ENCODE results near the gene ADCY4.

The ADCY4 gene

GRCh38 chr14:24310265-24310645 is 24.6 kb downstream of the ADCY4 start:
- WGBS, 2 experiments, result 93 to 95% methylated on average over 5 of the region's 5 CpGs
- Histone ChIP-seq H3K27me3 (ENCODE audit: control insufficient read depth, insufficient read depth, low read length, poor library complexity, severe bottlenecking) (no peaks in the 10 kb centered on the region), H3K4me3 (ENCODE audit: insufficient read depth, low read depth, low read length) (no peak overlapping the region), H3K27ac (ENCODE audit: insufficient read depth, low read depth, low read length, poor library complexity, severe bottlenecking) (no peak overlapping the region), H3K9me3 (ENCODE audit: control insufficient read depth, low read length) (no peaks in the 10 kb centered on the region), H3K4me1 (ENCODE audit: control insufficient read depth, insufficient read depth, low read length) (no peaks in the 10 kb centered on the region), H3K36me3 (ENCODE audit: control insufficient read depth, insufficient read depth, low read length) (peaks cover 12% of the 10 kb centered on the region)

DNA sequence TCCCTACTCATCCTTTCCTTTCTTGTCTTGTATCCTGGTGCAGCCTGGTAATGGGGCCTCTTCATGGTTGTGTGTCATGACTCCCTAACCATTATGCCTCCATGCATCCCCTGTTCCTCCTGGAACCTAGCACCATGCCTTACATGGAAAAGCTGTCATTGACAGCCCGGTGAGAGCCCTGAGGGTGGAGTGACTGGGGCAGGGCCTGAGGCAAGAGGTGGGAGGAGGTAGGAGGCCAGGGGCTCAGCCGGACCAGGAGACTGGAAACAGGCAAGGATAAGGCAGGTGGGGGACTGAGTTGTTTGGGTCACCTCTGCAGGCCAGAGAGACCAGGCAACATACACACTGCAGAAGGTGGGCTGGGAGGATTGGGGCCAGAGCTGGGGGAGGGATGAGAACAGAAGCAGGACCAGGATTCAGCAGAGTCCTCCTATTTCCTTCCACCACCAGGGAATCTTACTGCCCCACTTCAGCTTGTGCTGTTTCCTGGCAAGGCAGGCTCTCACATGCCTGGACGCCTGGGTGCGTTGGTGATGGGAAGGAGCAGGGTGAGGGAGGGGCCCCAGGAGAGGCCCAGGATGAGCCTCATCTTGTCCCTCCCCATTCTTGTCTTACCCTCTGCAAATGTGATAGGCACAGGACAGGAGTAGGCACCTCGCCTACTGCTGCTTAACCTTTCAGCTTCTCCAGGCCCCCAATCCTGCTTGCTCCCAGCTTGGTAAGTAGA is 25.2 kb downstream of the ADCY4 start, which contains the start of gene LTB4R2:
Gene LTB4R2, plus strand, starts transcription at position 603 of the 727 bp plus-strand sequence. CDS start 525 bp downstream, outside the sequence.
- Histone ChIP-seq H3K4me1 (ENCODE audit: control insufficient read depth, insufficient read depth, low read length) (no peaks in the 10 kb centered on the region), H3K36me3 (ENCODE audit: control insufficient read depth, insufficient read depth, low read length) (peaks cover 15% of the 10 kb centered on the region), H3K4me3 (ENCODE audit: insufficient read depth, low read depth, low read length) (no peak within 1 kb of the TSS), H3K9me3 (ENCODE audit: control insufficient read depth, low read length) (no peaks in the 10 kb centered on the region), H3K27ac (ENCODE audit: insufficient read depth, low read depth, low read length, poor library complexity, severe bottlenecking) (no peak within 1 kb of the TSS), H3K27me3 (ENCODE audit: control insufficient read depth, insufficient read depth, low read length, poor library complexity, severe bottlenecking) (no peaks in the 10 kb centered on the region)
- 95 to 96% methylated on average over 5 of the region's 5 CpGs for WGBS, 2 experiments

DNA sequence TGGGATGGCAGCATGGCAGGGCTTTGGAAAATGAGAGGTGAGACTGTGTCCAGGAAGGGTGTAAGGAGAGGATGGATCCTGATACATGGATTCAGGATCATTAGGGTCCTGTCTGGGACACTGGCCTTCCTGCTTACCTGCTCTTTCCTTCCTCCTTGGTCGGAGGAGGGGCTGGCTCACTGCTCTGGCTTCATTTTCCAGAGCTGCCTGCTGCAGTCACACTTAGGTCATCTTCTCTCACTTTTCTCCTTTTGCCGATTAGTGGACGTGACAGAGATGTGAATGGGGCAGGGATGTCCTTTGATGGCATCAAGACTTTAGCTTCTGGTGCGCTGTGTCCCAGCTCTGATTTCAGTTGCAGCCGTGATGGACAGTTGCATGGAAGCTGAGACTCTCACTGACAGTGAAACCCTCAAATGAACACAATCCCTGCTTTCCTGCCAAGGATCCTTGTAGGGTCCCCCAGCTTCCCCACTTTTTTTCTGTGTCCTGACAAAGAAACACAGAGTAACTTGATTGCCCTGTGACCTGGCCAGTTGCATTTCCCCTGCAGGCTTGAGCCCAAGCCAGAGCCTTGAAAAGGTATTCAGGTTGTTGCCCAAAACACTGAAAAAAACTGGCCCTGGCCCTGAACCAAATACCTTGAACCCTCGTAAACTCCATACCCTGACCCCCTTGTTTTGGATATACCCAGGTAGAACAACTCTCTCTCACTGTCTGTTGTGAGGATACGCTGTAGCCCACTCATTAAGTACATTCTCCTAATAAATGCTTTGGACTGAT is 26.3 kb downstream of the ADCY4 start:
- Histone ChIP-seq H3K4me1 (ENCODE audit: control insufficient read depth, insufficient read depth, low read length) (no peaks in the 10 kb centered on the region), H3K4me3 (ENCODE audit: insufficient read depth, low read depth, low read length) (no peak overlapping the region), H3K9me3 (ENCODE audit: control insufficient read depth, low read length) (no peaks in the 10 kb centered on the region), H3K27me3 (ENCODE audit: control insufficient read depth, insufficient read depth, low read length, poor library complexity, severe bottlenecking) (no peaks in the 10 kb centered on the region), H3K36me3 (ENCODE audit: control insufficient read depth, insufficient read depth, low read length) (peaks cover 26% of the 10 kb centered on the region), H3K27ac (ENCODE audit: insufficient read depth, low read depth, low read length, poor library complexity, severe bottlenecking) (no peak overlapping the region)
- WGBS, 2 experiments, result 90 to 94% methylated on average over 7 of the region's 7 CpGs

GRCh38 chr14:24307575-24308341 is 27.1 kb downstream of the ADCY4 start, which contains the start of gene CIDEB:
CIDEB (minus strand) TSS chr14:24307977; CDS start chr14:24307858, 119 bp downstream.
- H3K9me3 ChIP-seq (ENCODE audit: control insufficient read depth, low read length), result no peaks in the 10 kb centered on the region
- no peaks in the 10 kb centered on the region for H3K27me3 ChIP-seq (ENCODE audit: control insufficient read depth, insufficient read depth, low read length, poor library complexity, severe bottlenecking)
- peaks cover 32% of the 10 kb centered on the region for H3K36me3 ChIP-seq (ENCODE audit: control insufficient read depth, insufficient read depth, low read length)
- H3K4me3 ChIP-seq (ENCODE audit: insufficient read depth, low read depth, low read length), result no peak within 1 kb of the TSS
- WGBS, 2 experiments, result 71 to 73% methylated on average over 6 of the region's 6 CpGs
- H3K4me1 ChIP-seq (ENCODE audit: control insufficient read depth, insufficient read depth, low read length), result no peaks in the 10 kb centered on the region
- no peak within 1 kb of the TSS for H3K27ac ChIP-seq (ENCODE audit: insufficient read depth, low read depth, low read length, poor library complexity, severe bottlenecking)

DNA sequence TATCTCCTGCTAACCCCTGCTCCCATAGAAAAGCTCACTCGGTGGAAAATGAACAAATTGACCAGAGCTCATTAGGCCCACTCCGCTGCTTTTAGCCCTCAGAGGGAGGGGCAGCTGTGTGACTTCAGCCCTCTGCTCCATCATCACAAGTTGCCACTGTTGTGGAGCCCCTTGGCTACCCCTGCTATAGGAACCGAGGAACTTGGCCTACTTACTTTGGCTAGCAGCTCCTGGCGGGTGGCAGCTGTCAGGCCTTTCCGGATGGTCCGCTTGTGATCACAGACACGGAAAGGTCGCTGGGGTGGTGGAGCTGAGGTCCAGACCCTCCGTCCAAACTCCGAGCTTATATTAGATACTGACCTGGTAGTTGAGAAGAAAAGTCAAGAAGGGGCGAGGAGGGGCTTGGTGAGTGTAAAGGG is 27.7 kb downstream of the ADCY4 start:
- Histone ChIP-seq H3K4me1 (ENCODE audit: control insufficient read depth, insufficient read depth, low read length) (no peaks in the 10 kb centered on the region), H3K36me3 (ENCODE audit: control insufficient read depth, insufficient read depth, low read length) (peaks cover 37% of the 10 kb centered on the region), H3K27ac (ENCODE audit: insufficient read depth, low read depth, low read length, poor library complexity, severe bottlenecking) (no peak overlapping the region), H3K9me3 (ENCODE audit: control insufficient read depth, low read length) (no peaks in the 10 kb centered on the region), H3K27me3 (ENCODE audit: control insufficient read depth, insufficient read depth, low read length, poor library complexity, severe bottlenecking) (no peaks in the 10 kb centered on the region), H3K4me3 (ENCODE audit: insufficient read depth, low read depth, low read length) (no peak overlapping the region)
- whole genome bisulfite sequencing, 2 experiments, result 86 to 88% methylated on average over 11 of the region's 11 CpGs

- Histone ChIP-seq H3K4me3 (ENCODE audit: insufficient read depth, low read depth, low read length) (no peak overlapping the region), H3K27ac (ENCODE audit: insufficient read depth, low read depth, low read length, poor library complexity, severe bottlenecking) (no peak overlapping the region), H3K4me1 (ENCODE audit: control insufficient read depth, insufficient read depth, low read length) (peaks cover 3% of the 10 kb centered on the region), H3K27me3 (ENCODE audit: control insufficient read depth, insufficient read depth, low read length, poor library complexity, severe bottlenecking) (no peaks in the 10 kb centered on the region), H3K9me3 (ENCODE audit: control insufficient read depth, low read length) (no peaks in the 10 kb centered on the region), H3K36me3 (ENCODE audit: control insufficient read depth, insufficient read depth, low read length) (peaks cover 44% of the 10 kb centered on the region)
- WGBS, 2 experiments, result 96% methylated on average over 11 of the region's 11 CpGs
These were observed 30.9 kb downstream of the ADCY4 start for GRCh38 chr14:24304019-24304387.

GRCh38 chr14:24300326-24300980 is 34.4 kb downstream of the ADCY4 start:
- peaks cover 38% of the 10 kb centered on the region for H3K36me3 ChIP-seq (ENCODE audit: control insufficient read depth, insufficient read depth, low read length)
- 43% methylated on average over 16 of the region's 16 CpGs for WGBS, 2 experiments
- no peak overlapping the region for H3K27ac ChIP-seq (ENCODE audit: insufficient read depth, low read depth, low read length, poor library complexity, severe bottlenecking)

DNA sequence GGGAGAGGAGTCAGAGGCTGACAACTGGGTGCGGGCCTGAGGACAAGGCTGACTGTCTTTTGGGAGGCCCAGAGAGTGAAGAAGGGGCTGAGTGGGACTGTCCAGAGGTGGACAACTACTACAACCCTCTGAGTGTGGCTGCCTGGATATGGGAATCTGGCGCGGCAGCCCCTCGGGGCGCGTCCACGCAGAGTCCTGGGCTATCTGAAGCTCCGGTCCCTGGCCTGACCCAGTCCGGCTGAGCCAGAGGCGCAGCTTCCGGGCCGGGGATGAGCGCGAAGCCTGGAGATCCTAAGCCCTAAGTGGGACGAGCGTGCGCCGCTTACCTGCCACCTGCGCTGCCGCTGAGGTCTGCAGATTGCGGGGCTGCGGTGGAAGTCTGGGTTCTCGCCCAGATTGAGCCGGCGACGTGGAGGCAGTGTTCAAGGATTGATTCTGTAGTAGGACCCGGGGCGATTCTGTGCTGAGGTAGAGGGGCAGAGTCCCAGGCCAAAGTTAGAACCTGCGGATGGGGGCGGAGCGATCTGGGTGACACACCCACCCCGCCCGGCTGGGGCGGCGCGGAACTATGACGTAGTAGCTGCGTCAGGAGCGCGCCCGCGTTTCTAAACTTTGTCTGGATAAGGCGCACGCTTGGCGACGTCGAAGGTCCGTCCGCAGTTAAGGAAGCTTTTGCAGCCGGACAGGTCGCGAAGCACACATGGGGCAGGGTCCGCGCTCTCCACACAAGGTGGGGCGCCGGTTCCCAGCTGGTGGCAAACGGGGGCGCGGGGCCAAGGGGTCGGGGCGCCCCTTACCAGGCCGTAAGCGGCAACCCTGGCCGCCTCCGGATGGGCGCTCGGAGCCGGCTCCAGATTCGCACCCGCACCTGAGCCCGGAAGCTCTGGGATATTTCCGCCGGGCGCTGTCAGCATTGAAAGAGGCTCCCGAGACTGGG is 35.3 kb downstream of the ADCY4 start, which contains the start of the genes DHRS1 and NOP9:
Gene DHRS1, minus strand, starts transcription at position 526 of the 937 bp plus-strand sequence. CDS start 674 bp downstream, outside the sequence.
Gene NOP9, plus strand, starts transcription at position 596 of the 937 bp plus-strand sequence. Its CDS starts 105 bp downstream, at position 701.
- Histone ChIP-seq H3K27ac (ENCODE audit: insufficient read depth, low read depth, low read length, poor library complexity, severe bottlenecking) (peak within 1 kb of the TSS; percentile 44), H3K9me3 (ENCODE audit: control insufficient read depth, low read length) (no peaks in the 10 kb centered on the region), H3K27me3 (ENCODE audit: control insufficient read depth, insufficient read depth, low read length, poor library complexity, severe bottlenecking) (no peaks in the 10 kb centered on the region), H3K4me3 (ENCODE audit: insufficient read depth, low read depth, low read length) (peak within 1 kb of the TSS; percentile 92), H3K36me3 (ENCODE audit: control insufficient read depth, insufficient read depth, low read length) (peaks cover 31% of the 10 kb centered on the region), H3K4me1 (ENCODE audit: control insufficient read depth, insufficient read depth, low read length) (peaks cover 7% of the 10 kb centered on the region)
- 1% methylated on average over 75 of the region's 75 CpGs for WGBS, 2 experiments

More at GRCh38 chr14:24300326-24300980, 34.4 kb downstream of the ADCY4 start:
- Histone ChIP-seq H3K9me3 (ENCODE audit: control insufficient read depth, low read length) (no peaks in the 10 kb centered on the region), H3K4me1 (ENCODE audit: control insufficient read depth, insufficient read depth, low read length) (peaks cover 7% of the 10 kb centered on the region), H3K4me3 (ENCODE audit: insufficient read depth, low read depth, low read length) (peak overlapping the region; percentile 92), H3K27me3 (ENCODE audit: control insufficient read depth, insufficient read depth, low read length, poor library complexity, severe bottlenecking) (no peaks in the 10 kb centered on the region)

- Histone ChIP-seq H3K9me3 (ENCODE audit: control insufficient read depth, low read length) (no peaks in the 10 kb centered on the region), H3K36me3 (ENCODE audit: control insufficient read depth, insufficient read depth, low read length) (peaks cover 26% of the 10 kb centered on the region), H3K27me3 (ENCODE audit: control insufficient read depth, insufficient read depth, low read length, poor library complexity, severe bottlenecking) (no peaks in the 10 kb centered on the region), H3K4me1 (ENCODE audit: control insufficient read depth, insufficient read depth, low read length) (peaks cover 7% of the 10 kb centered on the region), H3K4me3 (ENCODE audit: insufficient read depth, low read depth, low read length) (peak overlapping the region; percentile 92), H3K27ac (ENCODE audit: insufficient read depth, low read depth, low read length, poor library complexity, severe bottlenecking) (no peak overlapping the region)
- WGBS, 2 experiments, result 78 to 81% methylated on average over 7 of the region's 7 CpGs
These were observed 36.0 kb downstream of the ADCY4 start for GRCh38 chr14:24298892-24299254.
